NB4 (cell line): ENCODE data around the gene SAAL1.

Experiments
- DNase-seq: peaks from one replicate; pipeline ENCODE4 v3.0.0; 2010; ENCODE audit warnings: low read depth
- H3K4me3 ChIP-seq: one replicate; pipeline ENCODE4 v1.5.1; 2011; ENCODE audit warnings: mild to moderate bottlenecking, low read depth, low read length, moderate library complexity
- CTCF ChIP-seq: IDR thresholded peaks from one replicate; pipeline ENCODE4 v1.5.1; 2012; ENCODE audit warnings: low read depth, low read length
- MAX ChIP-seq: IDR thresholded peaks from 2 replicates; pipeline ENCODE4 v1.6.1; 2011; ENCODE audit warnings: low read depth, low read length
- MYC ChIP-seq: IDR thresholded peaks from 2 replicates; pipeline ENCODE4 v1.6.1; 2011; ENCODE audit warnings: low read depth, low read length
- POLR2A ChIP-seq: IDR thresholded peaks from 2 replicates; pipeline ENCODE4 v1.6.1; 2011; ENCODE audit warnings: mild to moderate bottlenecking; ENCODE audit not compliant: insufficient read length; ENCODE audit errors: extremely low read depth

The SAAL1 gene

GRCh38 chr11:18075444-18075843 lies 30.4 kb downstream of the SAAL1 start:
- H3K4me3 ChIP-seq, result no peak overlapping the region
- DNase-seq, result no peak
- TF ChIP-seq CTCF, result no peak
- no peak for TF ChIP-seq MAX
- TF ChIP-seq POLR2A, result no peak
- no peak for TF ChIP-seq MYC

GRCh38 chr11:18071098-18071705 lies 34.7 kb downstream of the SAAL1 start:
- no peak overlapping the region for H3K4me3 ChIP-seq
- TF ChIP-seq POLR2A (no peak), MYC (no peak), CTCF (no peak), MAX (no peak)
- no peak for DNase-seq

- no peak for DNase-seq
- no peak overlapping the region for H3K4me3 ChIP-seq
- TF ChIP-seq CTCF, result no peak
- no peak for TF ChIP-seq MAX
Measured at GRCh38 chr11:18067372-18067771, 38.5 kb downstream of the SAAL1 start.

GRCh38 chr11:18066626-18067025 lies 39.3 kb downstream of the SAAL1 start:
- no peak for TF ChIP-seq CTCF
- TF ChIP-seq POLR2A, result no peak
- no peak for TF ChIP-seq MAX
- TF ChIP-seq MYC, result no peak
- DNase-seq, result peak; percentile 33
- H3K4me3 ChIP-seq, result no peak overlapping the region

- no peak for DNase-seq
- H3K4me3 ChIP-seq, result no peak overlapping the region
Measured at GRCh38 chr11:18065572-18065971, 40.3 kb downstream of the SAAL1 start.

More at GRCh38 chr11:18065572-18065971, 40.3 kb downstream of the SAAL1 start:
- TF ChIP-seq CTCF (no peak), MAX (no peak), MYC (no peak), POLR2A (no peak)
